ENCODE measurements around the gene CDH24.

Gene CDH24

GRCh38 chr14:23066855-23067744 lies 9.8 kb upstream of the CDH24 start:
- H3K4me3 ChIP-seq (ENCODE audit: low read depth, low read length): no peak overlapping the region

DNA sequence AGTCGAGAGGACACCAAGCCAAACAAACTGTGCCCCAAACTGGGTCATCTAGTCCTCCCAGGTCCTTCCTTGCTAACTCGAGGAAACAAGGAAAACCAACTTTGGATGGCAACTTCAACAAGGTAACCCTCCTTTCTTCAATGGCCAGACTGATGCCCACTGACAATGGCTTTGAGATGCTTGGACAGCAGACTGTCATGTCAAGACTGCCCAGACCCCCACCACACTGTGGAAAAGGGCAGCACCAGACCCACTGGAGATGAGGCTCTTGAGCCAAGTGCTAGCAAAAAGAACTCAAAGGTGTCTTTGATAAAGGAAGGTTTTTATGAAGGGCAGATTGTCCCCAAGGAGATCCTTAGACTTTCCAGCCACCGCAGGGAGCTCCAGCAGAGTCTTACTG lies 9.0 kb upstream of the CDH24 start:
- no peak overlapping the region for H3K4me3 ChIP-seq (ENCODE audit: low read depth, low read length)

GRCh38 chr14:23063601-23064000 lies 6.3 kb upstream of the CDH24 start:
- H3K4me3 ChIP-seq (ENCODE audit: low read depth, low read length): no peak overlapping the region

DNA sequence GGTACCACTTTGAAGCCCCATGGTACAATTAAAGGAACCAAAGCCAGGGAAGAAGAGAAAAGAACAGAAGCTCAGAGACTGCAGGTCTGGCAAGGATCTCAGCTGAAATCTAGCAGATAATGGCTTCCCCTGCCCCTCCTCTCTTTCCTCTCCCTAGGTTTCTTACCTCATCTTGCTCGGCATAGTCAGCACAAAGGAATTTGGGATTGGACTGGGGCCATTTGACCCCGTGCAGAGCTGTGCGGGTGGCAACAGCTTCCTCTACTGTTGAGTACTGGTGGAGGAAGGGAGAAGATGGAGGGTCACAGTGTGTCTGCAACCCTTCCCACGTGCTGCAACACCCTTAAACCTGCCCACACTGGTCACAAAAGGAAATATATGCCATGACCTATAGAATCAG lies 4.7 kb upstream of the CDH24 start:
- H3K4me3 ChIP-seq (ENCODE audit: low read depth, low read length): no peak overlapping the region

DNA sequence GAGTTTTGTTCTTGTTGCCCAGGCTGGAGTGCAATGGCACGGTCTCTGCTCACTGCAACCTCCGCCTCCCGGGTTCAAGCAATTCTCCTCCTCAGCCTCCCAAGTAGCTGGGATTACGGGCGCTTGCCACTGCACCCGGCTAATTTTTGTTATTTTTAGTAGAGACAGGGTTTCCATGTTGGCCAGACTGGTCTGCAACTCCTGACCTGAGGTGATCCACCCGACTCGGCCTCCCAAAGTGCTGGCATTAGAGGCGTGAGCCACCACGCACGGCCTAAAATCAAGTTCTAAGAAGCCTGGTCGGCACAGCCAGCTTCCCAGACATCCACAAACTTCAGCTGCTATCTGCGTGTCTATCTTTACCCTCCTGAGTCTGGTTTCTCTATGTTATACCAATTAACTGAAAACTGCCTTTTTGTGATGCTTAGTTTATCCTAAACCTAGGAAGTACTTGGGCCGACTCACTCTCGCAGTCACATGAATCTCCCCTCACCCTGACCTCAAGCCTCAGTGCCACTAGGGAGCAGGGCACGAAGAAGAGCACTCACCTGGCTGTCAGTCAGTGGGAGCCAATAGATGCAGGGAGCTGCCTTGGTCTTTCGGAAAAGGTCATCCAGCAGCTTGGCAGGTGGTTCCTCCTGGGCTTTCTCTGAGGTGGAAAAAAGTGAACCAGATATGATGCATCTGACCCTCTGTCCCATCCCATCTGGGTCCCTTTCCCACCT lies 3.4 kb upstream of the CDH24 start:
- H3K4me3 ChIP-seq (ENCODE audit: low read depth, low read length): no peak overlapping the region

DNA sequence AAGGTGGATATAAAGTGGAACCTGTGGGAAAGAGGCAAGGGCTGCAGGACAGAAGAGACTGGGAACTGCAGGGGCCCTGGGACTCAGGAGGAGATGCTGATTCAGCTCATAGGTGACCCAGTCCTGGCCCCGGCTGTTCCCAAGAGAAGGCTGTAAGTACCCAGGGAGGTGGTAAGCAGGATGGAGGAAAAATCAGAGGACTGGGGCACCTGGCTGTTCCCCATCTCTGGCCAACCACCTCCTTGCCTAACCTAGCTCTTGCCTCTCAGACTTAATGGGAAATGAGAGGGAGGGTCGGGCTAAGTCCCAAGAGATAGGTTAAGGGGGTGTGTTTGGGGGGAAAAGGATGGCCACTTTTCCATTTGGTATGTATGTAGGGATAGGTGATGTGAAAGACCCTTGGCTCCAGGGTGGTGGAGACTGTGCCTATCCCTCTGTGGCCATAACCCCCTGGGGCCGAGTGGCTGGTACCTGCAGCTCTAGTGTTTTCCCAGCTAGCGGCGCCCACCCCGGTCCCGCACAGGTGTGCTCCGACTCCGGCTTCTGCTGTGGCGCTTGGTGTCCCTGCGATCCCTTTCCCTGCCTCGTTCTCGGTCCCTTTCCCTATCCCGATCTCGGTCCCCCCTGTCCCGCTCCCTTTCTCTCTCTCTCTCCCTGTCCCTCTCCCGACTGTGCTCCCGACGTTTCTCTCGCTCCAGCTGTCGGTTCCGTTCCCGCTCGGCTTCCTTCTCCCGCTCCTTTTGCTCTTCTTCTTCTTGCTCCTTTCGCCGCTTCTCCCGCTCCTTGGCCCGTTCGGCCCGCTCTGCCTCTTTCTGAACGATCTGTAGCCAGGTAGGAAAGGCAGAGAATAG lies 1.6 kb upstream of the CDH24 start:
- H3K4me3 ChIP-seq (ENCODE audit: low read depth, low read length): no peak overlapping the region

GRCh38 chr14:23057757-23058653 lies 685 bp upstream of the CDH24 start:
- H3K4me3 ChIP-seq (ENCODE audit: low read depth, low read length): peak overlapping the region; percentile 33

DNA sequence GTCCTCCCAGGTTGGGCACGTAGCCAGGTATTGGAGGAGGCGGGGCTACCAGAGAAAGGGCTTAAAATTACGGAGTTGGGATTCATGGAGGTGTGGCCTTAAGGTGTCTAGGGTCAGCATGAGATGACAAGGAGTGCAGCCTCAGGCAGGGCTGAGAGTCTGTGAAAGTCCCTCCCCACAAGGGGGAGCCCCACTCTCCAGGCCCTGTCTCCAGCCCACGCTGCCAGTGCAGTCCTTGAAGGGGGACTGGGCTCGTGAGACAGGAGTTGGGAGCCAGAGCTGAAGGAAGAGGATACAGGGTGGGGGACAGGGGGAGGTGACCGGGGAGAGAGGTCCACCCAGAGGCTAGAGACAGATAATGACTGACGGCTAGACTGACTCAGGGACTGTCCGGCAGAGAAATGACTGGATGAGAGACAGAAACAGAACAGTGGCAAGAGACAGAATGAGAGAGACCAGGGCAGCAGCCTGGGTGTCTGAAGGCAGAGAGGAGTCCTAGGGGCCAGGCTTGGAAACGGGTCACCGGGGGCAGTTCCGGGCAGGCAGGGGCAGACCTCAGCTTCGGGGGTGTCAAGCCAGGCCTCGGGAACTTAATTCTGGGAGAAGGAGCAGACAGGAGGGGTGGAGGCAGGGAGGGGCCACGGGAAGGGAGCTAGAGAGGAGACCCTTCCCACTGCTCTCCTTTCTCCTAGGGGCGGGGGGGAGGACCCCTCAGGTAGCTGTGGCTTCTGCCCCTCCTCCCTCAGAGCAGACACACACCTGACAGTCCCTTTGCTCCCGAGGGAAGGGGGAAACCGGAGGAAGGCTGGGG lies 970 bp downstream of the CDH24 start:
- H3K4me3 ChIP-seq (ENCODE audit: low read depth, low read length): peak overlapping the region; percentile 33

DNA sequence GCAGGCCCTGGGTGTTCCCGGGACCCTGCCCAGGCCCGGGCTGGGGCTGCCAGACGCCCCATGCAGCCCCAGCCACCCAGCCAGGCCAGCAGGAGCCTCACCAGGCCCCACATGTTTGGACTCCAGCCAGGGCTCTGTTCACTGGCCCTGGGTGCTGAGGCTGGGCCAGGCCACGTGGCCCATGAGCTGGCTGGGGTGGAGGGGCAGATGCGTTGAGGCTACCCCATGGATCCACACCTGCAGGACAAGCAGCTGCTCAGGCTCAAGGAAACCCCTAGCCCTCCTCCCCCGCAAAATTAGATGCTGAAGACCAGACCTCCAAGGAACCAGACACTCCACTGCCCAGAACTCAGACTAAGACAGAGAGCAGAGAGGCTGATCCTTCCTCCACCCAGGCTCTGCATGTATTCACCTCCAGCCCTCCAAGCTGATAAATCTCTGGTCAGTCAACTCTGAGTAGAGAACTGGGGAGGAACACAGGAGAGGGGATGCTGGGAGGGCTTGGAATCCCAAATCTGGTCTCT lies 1.6 kb downstream of the CDH24 start:
- no peak overlapping the region for H3K4me3 ChIP-seq (ENCODE audit: low read depth, low read length)

DNA sequence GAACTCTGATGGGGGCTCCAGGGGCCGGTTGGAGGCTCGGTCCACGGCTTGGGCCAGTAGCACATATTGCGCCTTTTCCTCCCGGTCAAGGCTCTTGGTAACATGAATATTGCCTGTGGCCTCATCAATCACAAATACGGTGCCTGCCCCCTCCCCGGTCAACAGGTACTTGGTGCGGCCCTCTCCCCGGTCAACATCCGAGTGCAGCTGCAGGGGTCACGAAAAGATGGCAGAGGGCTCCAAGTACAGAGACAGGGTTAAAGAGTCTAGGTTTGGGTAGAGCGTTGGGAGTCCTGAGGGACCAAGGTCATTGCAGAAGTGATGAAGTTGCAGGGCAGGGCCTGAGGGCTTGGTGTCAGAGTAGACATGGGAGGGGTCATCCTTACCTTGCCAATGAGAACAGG lies 2.2 kb downstream of the CDH24 start:
- no peak overlapping the region for H3K4me3 ChIP-seq (ENCODE audit: low read depth, low read length)

- no peak overlapping the region for H3K4me3 ChIP-seq (ENCODE audit: low read depth, low read length)
Observed at GRCh38 chr14:23054000-23054811, 3.1 kb downstream of the CDH24 start.

GRCh38 chr14:23053426-23053825 lies 3.9 kb downstream of the CDH24 start:
- no peak overlapping the region for H3K4me3 ChIP-seq (ENCODE audit: low read depth, low read length)

GRCh38 chr14:23052671-23053070 lies 4.6 kb downstream of the CDH24 start:
- no peak overlapping the region for H3K4me3 ChIP-seq (ENCODE audit: low read depth, low read length)

GRCh38 chr14:23052182-23052623 lies 5.1 kb downstream of the CDH24 start:
- H3K4me3 ChIP-seq (ENCODE audit: low read depth, low read length): no peak overlapping the region

DNA sequence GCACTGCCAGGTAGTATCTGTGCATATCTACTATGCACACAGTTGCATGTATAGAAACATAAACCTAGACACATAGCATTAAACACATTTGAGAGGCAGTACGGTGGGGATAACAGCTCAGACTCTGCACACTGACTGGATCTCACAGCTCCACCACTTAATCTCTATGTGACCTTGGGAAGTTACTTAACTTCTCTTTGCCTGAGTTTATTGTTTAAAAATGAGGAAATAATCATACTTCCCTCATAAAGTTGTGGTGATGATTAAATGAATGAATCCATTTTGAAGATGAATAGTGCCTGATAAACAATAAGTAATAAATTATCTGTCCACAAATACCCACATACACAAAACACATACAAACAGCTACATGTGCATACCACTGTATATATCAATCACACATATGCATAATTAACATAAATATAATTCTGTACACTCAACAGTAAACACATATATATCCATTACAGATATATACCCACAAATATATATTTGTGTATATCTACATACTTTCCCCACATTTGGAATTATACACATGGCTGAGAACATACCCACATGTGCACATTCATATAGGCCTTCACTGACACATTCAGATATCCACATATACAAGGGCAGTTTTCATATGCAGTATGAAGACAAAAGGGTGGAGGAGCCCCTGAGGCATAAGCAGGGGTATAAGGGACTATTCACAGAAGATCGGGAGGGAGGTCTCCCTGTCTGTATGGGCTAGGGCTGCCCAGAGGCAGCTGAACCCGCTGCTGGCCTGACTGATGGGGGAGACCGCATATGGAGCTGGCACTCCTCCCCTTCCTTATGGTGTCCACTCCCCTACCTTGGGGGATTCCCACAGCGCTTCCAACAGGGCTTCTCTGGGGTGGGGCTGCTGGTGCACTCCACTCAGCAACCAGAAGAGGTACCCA lies 5.9 kb downstream of the CDH24 start:
- no peak overlapping the region for H3K4me3 ChIP-seq (ENCODE audit: low read depth, low read length)

- no peak overlapping the region for H3K4me3 ChIP-seq (ENCODE audit: low read depth, low read length)
Observed at GRCh38 chr14:23049011-23049410, 8.3 kb downstream of the CDH24 start.
